ENCODE measurements around the gene DIAPH1.
A peak's percentile ranks its signal among the peaks of the same experiment; 100 is the strongest.

The DIAPH1 gene

GRCh38 chr5:141484641-141485311 is 134.0 kb downstream of the DIAPH1 start, which contains the start of gene PCDHGC4:
Gene PCDHGC4 (plus strand): TSS chr5:141485030. CDS start chr5:141485174, 144 bp downstream.
- H3K27me3 Mint-ChIP-seq (ENCODE audit: low read depth) = no peaks in the 10 kb centered on the region
- TF ChIP-seq CTCF (IDR thresholded peaks at IDR 0.05; ENCODE audit: unreplicated experiment in 3 of 3) = no peak
- peak within 1 kb of the TSS; percentile 75 to 90 (median 86) for H3K4me3 Mint-ChIP-seq
- peaks cover 40% of the 10 kb centered on the region for H3K9me3 Mint-ChIP-seq
- H3K4me1 Mint-ChIP-seq = peaks cover 37% of the 10 kb centered on the region
- H3K36me3 Mint-ChIP-seq (ENCODE audit: low read depth) = peaks cover 82% of the 10 kb centered on the region
- peak within 1 kb of the TSS; percentile 37 to 79 (median 75) for H3K27ac Mint-ChIP-seq

DNA sequence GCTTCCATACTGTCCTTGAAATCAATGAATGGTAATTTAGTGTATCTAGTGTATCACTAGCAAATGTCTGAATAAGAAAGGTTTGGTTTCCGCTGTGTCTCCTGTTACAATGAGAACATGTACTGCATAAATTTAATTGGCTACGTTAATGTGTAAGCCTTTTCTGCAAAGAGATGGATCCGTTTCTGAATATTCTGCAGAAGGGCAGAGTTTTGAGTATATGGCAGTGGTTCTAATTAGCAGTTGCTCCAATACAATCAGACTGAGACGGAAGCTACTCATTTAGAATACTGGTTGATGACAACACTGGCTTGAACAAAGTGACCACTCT is 134.5 kb downstream of the DIAPH1 start:
- peaks cover 42% of the 10 kb centered on the region for H3K9me3 Mint-ChIP-seq
- TF ChIP-seq CTCF (IDR thresholded peaks at IDR 0.05; ENCODE audit: unreplicated experiment in 3 of 3) = no peak

DNA sequence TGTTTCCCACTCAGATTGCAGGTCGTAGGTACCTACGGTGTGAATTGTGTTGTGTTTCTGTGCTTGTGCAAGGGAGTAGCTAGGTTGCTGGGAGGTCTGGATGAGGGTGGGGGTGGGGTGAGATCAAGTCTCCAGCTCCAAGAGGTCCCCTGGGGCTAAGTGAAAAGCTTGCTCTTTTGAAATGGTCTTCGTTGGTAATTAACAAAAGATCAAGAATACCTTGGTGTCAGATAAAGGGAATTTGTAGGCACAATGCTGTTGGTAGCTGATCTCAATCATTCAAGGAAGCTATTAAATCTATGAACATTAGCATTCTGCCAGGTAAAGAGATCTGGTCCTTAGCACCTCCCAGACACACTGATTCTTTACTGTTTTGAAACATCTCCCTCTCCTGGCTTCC is 134.9 kb downstream of the DIAPH1 start:
- Mint-ChIP-seq H3K36me3 (ENCODE audit: low read depth) (peaks cover 80% of the 10 kb centered on the region), H3K4me1 (peaks cover 37% of the 10 kb centered on the region), H3K27ac (peak overlapping the region; percentile 37 to 79 (median 75)), H3K9me3 (peaks cover 39% of the 10 kb centered on the region), H3K4me3 (peak overlapping the region; percentile 75 to 90 (median 86)), H3K27me3 (ENCODE audit: low read depth) (no peaks in the 10 kb centered on the region)
- TF ChIP-seq CTCF (IDR thresholded peaks at IDR 0.05; ENCODE audit: unreplicated experiment in 3 of 3) = no peak

More for the DNA sequence above, 134.5 kb downstream of the DIAPH1 start:
- Mint-ChIP-seq H3K4me1 (peaks cover 37% of the 10 kb centered on the region), H3K27me3 (ENCODE audit: low read depth) (no peaks in the 10 kb centered on the region), H3K27ac (peak overlapping the region; percentile 37 to 79 (median 75)), H3K4me3 (peak overlapping the region; percentile 75 to 90 (median 86)), H3K36me3 (ENCODE audit: low read depth) (peaks cover 82% of the 10 kb centered on the region)

GRCh38 chr5:141479776-141480175 is 139.0 kb downstream of the DIAPH1 start:
- H3K9me3 Mint-ChIP-seq = peaks cover 48% of the 10 kb centered on the region
- no peak for TF ChIP-seq CTCF (IDR thresholded peaks at IDR 0.05; ENCODE audit: unreplicated experiment in 3 of 3)
- no peak overlapping the region for H3K27ac Mint-ChIP-seq
- no peaks in the 10 kb centered on the region for H3K27me3 Mint-ChIP-seq (ENCODE audit: low read depth)
- H3K36me3 Mint-ChIP-seq (ENCODE audit: low read depth) = peaks cover 80% of the 10 kb centered on the region
- peak overlapping the region in 2 of 3 experiments; percentile 25 to 68 for H3K4me3 Mint-ChIP-seq
- peaks cover 46% of the 10 kb centered on the region for H3K4me1 Mint-ChIP-seq

DNA sequence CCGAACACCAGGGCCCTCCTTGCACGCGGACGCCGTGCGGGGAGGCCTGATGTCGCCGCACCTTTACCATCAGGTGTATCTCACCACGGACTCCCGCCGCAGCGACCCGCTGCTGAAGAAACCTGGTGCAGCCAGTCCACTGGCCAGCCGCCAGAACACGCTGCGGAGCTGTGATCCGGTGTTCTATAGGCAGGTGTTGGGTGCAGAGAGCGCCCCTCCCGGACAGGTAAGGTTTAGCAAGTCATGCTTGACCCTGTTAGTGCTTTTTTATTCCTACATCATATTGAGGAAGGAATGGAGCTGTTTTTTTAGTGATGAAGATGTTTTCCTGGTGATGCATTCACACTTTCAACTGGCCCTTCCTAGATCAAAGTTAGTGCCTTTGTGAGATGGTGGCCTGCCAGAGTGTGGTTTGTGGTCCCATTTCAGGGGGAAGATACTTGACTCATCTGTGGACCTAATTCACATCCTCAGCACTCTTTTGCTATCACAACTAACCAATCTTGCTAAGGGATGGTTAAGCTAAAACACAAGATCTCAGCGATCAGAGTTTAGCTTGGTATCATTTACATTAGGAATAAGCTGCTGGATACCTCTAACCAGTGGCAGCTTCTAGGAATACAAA is 140.4 kb downstream of the DIAPH1 start:
- H3K9me3 Mint-ChIP-seq = peaks cover 50% of the 10 kb centered on the region
- H3K4me3 Mint-ChIP-seq = peak overlapping the region; percentile 4 to 99 (median 98)
- H3K36me3 Mint-ChIP-seq (ENCODE audit: low read depth) = peaks cover 74% of the 10 kb centered on the region
- H3K4me1 Mint-ChIP-seq = peaks cover 34% of the 10 kb centered on the region
- no peak overlapping the region for H3K27ac Mint-ChIP-seq
- H3K27me3 Mint-ChIP-seq (ENCODE audit: low read depth) = no peaks in the 10 kb centered on the region
- TF ChIP-seq CTCF (IDR thresholded peaks at IDR 0.05; ENCODE audit: unreplicated experiment in 3 of 3) = no peak

Measured in nephron (organoid).